Measurements from ENCODE around the gene TRAF3IP1.
"Not testable (repeated sequence)": the region's sequence is repeated elsewhere in the genome, so short reads cannot be mapped to it uniquely, and the experiment has no call there.

TRAF3IP1 gene

DNA sequence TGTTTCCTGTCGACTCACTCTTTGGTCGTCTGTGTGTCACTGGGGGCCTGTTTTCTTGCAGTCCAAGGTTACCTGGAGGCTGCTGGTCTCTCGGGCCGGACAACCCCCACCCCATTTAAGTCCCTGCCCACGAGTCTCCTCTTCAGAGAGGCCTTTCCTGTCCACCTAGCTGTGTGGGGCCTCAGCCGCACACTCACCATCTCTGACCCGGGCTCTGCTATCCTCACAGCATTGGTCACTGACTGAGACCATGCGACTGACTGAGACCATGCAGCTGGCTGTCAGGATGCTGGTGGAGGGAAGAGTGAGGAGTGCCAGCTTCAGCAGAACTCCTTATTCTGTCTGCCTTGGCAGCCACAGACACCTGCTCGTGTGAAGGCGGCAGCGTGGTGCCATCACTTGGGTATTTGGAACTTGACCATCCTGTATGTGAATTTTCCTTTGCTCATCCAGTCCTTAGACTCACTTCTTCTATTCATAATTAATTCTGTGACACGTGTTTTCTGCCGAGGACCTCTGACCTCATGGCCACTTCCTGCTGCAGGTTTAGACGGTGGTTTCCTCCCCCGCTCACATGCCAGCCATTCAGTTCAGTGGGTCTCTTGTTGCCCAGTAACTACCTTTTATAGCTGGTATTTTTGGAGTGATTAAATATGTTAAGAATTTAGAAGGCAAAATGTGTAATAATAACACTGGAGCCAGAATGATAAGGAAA, 58.9 kb downstream of the TRAF3IP1 start:
- DNase-seq (ENCODE audit: low read depth in 2 of 2, low spot score in 1 of 2) = no peak

DNA sequence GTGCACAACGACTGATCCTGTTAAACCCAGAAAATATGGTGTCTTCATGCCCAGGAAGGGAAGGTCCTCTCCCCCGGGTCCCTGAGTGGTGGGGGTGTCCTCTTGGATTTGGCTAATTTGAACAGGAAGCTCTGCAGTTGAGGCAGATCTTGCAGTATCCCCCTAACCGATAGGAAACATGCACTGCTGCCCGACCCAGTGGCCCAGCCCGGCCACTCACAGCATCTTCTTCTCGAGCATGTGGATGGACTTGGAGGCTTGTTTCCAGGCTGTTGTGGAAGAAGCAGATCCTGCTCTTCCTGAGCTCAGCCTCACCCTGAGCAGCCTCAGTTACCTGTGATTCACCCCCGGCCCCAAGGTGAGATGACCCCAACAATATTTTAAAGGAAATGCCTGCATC, 60.0 kb downstream of the TRAF3IP1 start:
- no peak for DNase-seq (ENCODE audit: low read depth in 2 of 2, low spot score in 1 of 2)

DNA sequence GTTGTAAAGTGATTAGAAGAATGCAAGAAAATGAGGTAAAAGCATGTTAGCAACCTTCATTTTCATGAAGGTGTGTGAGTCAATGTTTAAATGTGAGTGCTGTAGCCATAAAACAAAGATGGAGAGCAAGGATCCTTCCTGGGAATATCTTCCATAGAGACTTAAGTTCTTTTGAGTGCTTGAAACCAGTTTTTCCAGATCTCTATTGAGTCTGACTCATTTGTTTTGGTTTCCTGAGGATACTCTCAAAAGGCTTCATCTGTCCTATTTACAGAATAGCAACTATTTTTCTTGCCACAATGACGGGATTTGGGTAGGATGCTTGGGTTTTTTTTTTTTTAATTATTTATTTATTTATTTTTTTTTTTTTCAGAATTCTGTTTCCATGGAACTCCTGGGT, 60.5 kb downstream of the TRAF3IP1 start:
- DNase-seq (ENCODE audit: low read depth in 2 of 2, low spot score in 1 of 2) = no peak

DNA sequence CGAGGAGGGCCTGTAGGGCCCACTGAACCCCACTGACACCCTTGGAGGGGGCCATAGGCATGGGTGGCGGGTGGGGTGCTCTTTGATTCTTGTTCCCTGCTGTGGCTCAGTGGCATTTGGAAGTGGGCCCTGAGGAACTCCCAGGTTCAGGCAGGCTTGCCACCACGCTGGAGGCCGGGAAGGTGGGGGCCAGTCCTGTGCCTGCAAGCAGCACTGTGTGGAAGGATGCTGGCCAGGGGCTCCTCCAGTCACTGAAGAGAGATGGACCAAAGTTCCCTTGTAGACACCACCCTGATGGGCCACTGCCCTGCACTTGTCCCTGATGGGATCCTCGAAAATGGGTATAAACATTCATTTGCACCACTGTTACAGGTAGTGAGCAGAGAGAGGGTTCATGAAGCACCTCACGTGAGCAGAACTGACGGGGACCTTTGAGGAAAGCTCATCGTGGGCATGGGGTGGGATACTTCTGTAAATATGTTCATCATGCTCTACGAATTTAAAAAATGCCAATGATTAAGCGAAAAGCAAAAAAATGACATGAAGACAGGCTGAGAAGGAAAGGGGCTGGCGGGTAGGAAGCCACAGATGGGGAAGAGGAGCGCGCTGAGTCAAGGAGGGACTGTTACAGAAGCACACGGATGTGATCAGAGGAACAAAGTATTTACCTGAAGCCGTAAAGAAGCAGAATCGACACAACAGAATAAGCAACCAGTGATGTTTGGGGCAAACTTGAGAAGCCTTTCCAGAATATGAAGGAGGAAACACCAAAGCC, 61.2 kb downstream of the TRAF3IP1 start:
- no peak for DNase-seq (ENCODE audit: low read depth in 2 of 2, low spot score in 1 of 2)

DNA sequence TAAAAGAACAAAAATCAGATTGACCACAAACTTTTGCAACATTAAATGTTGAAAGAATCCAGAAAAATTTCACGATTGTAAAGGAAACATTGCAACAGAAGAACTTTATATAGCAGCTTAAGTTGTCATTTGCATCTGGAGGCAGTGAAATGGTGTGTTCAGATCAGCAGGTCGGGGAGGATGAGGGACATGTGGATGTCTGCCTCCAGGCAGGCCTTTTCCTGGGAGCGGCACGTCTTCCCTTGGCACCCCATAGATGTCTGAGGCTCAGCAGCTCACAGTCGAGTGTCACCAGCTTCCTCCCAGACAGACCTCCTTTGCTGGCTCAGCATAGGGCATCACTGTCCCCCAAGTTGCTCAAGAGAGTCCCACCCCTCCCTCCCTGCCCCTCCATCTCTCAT, 62.1 kb downstream of the TRAF3IP1 start:
- no peak for DNase-seq (ENCODE audit: low read depth in 2 of 2, low spot score in 1 of 2)

DNA sequence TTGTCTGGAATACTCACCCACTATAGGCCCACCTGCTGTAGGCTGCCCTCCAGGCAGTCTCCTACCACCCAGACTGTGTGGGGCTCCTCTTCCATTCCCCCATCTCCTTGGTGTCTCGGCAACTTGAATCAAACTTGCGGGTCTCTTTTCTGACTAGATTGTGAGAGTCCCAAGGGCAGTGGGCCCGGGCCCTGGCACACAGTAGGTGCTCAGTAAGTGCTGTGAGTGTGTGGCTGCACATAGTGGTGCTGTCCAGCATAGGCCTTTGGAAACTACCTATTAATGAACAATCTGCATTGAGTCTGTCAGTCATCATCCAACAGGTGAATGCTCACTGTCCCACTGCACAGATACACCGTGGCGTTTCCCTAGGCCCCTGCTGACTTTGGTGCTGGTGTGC, 62.8 kb downstream of the TRAF3IP1 start:
- no peak for DNase-seq (ENCODE audit: low read depth in 2 of 2, low spot score in 1 of 2)

DNA sequence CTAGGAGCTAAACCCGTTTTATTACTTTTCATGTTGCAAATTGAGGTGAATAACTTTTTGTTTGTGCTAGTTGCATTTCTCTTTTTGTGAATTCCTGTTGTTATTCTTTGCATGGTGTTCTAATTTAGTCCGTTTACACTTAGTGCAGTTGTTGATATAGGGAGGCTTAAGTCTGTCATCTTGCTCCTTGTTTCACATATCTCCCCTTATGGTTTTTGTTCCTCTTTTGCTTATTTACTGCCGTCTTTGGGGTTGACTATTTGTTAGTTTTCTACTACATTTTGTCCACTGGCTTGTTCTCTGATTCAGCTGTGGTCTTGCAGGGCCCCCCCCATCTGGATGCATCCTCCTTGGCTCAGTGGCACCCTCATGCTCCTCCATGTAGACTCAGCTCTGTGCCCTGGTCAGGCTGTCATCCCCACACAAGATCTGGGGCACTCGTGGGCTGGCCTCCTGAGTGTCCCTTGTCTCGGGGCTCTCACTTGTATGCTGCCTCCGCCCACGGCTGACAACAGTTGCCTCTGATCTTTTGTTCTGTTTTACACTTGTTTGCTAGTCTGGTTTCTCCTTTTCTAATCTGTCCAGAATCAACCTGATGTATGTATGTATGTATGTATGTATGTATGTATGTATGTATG, 63.5 kb downstream of the TRAF3IP1 start:
- no peak for DNase-seq (ENCODE audit: low read depth in 2 of 2, low spot score in 1 of 2)

DNA sequence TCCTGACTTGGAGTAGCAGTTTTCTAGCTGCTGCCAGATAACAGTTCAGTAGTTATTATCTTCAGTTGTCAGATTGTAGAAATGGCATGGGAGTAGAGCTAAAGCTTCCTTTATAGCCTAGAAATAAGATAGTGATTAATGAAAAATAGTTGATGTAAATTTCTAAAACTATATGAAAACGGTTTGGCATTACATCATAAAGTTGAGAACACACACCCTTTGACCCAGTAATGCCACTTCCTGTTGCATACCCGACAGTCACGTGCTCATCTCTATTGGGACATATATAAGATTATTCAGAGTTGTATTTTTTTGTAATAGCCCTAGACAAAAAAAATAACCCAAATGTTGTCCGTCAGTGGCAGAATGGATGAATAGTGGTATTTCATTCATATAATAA, 67.0 kb downstream of the TRAF3IP1 start:
- no peak for DNase-seq (ENCODE audit: low read depth in 2 of 2, low spot score in 1 of 2)

DNA sequence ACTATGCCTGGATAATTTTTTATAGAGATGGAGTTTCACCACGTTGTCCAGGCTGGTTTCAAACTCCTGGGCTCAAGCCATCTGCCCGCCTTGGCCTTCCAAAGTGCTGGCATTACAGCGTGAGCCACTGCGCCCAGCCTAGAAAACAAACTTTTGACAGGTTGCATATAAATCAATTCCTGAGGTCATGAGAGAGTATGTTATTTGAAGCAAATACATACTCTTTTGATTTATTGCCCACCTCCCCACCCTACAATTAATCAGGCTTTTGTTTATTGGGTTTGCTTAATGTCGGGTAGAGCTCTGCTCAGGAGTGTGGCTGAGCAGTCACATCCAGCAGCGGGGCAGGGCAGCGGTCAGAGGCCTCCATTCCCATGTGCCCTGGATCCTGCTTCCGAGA, 68.5 kb downstream of the TRAF3IP1 start:
- no peak for DNase-seq (ENCODE audit: low read depth in 2 of 2, low spot score in 1 of 2)

DNA sequence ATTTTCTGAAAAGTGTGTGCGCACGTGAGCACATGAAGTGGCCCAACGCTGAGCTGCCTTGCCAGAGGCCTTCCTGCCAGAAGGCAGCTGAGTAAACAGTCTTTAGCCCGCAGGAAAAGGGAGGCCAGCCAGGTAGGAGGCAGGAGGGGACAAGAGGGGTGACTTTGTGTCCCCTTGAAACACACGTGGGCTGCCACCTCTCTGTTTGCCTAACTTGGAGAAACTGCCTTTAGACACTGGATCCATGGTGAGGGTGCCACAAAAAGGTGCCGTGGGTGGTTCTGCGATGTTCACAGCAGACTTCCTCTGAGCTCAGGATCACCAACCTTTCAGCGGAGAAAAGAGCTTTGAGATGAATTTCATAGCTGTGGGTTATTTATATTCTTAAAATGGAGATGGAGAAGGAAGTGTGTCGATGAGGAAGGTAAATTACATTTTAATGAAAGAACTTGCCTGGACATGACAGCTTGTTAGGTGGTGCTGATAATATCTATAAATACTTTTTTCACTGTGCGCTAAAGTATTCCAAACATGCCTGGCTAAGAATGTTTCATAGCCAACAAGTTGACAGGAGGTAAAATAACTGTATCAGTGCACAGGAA, 69.8 kb downstream of the TRAF3IP1 start:
- no peak for DNase-seq (ENCODE audit: low read depth in 2 of 2, low spot score in 1 of 2)

DNA sequence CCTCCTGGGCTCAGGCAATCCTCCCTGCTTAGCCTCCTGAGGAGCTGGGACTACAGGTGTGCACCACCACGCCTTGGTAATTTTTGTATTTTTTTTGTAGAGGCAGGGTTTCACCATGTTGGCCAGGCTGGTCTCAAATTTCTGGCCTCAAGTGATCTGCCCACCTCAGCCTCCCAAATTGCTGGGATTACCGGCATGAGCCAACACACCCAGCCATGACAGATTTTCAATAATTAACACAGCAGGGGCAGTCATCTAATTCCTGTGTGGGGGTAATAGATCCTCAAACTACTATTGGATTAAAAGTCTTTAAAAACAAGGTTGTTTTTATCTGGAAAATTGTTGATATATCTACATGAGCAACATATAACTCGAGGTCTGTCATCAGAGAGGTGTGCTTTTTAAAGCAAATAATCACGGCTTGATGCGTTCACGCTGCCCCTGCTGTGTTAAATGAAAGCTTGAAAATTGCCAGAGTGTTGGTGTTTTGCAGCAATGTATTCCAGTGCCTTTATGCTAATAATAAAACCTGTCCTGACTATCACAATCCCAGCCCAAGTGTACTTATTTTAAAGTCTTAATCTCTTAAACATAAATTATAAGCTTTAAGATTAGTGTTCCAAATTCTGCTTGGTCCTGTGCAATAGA, 70.8 kb downstream of the TRAF3IP1 start:
- no peak for DNase-seq (ENCODE audit: low read depth in 2 of 2, low spot score in 1 of 2)

DNA sequence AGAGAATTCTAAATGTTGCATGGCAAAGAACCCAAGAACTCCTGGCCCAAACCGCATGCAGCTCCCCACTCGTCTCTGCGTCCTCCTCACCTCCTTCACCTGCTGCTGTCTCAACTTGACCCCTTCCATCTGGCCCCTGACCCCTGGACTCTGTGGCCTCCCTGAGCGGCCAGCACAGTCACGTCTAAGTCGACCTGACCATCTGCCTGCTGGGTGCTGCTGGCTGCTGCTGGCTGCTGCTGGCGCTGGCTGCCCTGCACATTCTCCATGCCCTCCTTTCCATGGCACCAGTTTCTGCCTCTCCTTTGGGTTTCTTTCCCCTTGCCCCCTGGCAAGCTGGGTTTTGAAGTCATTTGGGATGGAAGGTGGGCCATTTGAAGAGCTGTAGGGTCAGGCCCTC, 76.3 kb downstream of the TRAF3IP1 start:
- DNase-seq (ENCODE audit: low read depth in 2 of 2, low spot score in 1 of 2) = no peak

DNA sequence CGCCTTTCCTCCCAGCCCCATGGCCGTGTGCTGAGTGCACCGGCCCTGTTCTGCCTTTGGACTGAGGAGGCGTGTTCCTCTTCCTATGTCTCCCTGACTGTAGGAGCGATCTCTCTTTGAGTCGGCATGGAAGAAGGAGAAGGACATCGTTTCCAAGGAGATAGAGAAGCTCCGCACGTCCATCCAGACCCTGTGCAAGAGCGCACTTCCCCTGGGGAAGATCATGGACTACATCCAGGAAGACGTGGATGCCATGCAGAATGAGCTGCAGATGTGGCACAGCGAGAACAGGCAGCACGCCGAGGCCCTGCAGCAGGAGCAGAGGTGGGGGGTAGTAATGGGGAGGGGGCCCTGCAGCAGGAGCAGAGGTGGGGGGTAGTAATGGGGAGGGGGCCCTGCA, 77.0 kb downstream of the TRAF3IP1 start:
- no peak for DNase-seq (ENCODE audit: low read depth in 2 of 2, low spot score in 1 of 2)

DNA sequence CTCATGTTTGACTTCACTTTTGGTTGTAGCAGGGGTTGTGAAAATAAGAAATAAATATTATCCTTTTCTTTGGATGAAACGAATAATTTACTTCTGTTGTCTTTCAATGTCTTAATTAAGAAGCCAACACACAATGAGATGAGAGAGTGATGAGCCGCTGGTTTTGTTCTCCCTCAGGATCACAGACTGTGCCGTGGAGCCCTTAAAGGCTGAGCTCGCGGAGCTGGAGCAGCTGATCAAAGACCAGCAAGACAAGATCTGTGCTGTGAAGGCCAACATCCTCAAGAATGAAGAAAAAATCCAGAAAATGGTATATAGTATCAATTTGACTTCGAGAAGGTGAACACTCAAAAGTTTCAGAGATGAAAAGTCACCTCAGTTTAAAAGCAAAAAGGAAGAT, 78.3 kb downstream of the TRAF3IP1 start:
- no peak for DNase-seq (ENCODE audit: low read depth in 2 of 2, low spot score in 1 of 2)

DNA sequence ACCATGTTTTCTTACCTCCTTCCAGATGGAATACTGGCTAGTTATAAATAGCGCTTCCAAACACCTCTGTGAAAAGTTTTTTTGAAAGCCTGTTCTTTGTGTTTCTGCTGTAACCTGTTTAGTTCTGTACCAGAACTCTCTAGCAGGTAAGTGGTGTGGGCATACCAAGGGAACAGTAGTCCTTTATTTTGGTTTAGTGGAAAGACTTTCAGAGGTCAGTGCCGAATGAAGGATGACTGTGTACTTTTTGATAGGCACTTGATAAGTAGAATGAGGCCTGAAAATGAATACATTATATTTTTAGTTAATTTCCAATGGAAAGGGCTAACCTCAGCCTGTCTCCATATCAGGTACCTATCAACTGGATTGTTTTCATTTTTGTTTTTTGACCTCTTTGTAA, 78.8 kb downstream of the TRAF3IP1 start:
- no peak for DNase-seq (ENCODE audit: low read depth in 2 of 2, low spot score in 1 of 2)

DNA sequence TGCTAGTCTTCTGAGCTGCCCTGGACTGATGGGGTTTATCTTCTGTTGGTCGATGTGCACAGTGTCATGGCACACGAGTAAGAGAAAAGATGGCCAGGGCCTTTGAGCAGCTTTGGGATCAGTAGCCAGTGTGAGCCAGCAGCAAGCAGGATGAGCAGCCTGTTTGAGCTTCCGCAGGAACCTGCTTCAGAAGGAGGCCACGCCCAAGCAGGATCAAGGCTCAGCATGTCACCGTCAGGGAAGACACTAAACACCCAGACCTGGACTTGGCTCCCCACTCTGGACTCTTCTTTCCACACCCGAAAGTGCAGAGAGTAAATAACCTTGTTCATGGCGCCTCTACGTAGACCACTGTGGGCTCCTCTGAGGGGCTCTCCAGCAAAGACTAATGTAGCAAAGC, 81.2 kb downstream of the TRAF3IP1 start:
- DNase-seq (ENCODE audit: low read depth in 2 of 2, low spot score in 1 of 2) = no peak

DNA sequence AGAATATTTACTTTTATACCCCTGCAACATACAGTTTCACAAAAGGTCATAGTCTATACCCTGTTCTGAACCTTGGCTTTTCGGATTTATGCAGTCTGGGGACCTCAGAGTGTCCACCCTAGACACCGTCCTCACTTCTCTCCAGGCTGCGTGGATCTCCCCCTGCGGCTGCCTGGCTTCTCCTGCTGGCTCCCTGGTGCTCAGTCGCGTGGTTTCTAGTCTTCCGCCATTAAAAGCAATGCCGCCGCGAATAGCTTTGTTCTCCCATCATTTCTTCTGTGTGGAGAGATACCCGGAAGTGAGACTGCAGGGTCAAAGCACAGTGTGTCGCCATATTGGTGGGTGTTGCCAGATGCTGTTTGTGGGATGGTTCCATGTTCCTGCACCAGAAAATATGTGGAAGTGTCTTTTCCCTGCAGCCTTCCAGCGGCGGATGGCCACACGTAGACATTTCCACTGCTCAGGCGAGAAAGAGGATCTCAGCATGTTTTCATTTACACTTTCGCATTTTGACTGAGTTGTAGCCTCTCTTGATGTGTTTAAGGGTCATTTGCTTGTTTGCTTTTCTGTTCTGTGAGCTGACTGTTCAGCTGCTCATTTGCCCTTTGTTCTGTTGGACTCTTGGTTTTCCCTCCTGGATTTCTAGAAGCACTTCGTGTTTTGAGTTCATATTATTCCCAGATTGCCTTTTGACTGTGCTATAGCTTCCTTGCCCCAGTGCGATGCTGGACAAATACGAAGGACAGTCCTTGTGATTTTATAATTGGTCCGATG, 83.5 kb downstream of the TRAF3IP1 start:
- no peak for DNase-seq (ENCODE audit: low read depth in 2 of 2, low spot score in 1 of 2)

DNA sequence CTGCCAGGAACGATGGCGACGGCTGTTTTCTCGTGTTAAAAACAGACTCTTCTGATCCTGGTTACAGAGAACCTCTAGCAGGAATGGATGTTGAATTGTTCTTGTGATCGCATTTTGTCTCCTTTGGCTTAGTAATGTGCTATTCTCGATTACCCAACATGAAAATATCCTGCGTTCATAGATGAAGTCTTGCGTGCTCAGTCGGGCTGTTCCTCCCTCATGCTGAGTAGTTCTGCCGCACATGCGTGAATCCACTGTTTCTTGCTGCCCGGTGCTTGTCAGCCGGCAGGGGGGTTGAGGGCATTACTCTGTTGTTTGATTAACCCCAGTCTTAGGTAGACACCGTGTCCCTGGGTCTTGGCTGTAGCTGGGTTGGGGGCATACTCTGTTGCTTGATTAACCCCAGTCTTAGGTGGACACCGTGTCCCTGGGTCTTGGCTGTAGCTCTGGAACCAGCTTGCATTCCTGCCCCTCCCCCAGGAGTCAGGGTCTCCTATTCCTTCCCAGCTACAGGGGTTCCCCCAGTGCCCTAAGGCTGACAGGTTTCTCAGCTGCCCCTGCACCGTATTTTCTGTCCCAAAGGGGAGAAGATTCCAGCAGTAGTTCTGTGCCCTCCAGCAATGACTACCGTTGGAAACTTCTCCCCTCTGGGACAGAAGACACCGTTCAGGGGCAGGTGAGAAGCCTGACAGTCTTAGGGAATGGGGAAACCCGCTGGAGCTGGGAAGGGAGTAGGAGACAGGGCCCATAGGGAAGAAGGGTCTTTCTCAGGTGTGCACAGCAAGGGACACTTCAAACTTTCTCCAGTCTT, 84.3 kb downstream of the TRAF3IP1 start:
- DNase-seq (ENCODE audit: low read depth in 2 of 2, low spot score in 1 of 2) = no peak

DNA sequence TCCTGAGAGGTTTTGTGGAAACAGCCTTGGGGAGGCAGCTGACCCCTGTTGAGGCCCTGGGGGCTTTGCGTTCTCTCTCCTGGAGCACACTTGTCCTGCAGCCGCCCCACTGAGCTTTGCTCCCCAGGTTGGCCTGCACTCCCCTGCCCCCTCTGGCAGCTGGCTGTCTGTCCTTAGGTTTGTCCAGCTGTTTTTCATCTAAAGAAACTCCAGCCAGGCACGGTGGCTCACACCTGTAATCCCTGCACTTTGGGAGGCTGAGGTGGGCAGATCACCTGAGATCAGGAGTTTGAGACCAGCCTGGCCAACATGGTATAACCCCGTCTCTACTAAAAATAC, 84.9 kb downstream of the TRAF3IP1 start:
- DNase-seq (ENCODE audit: low read depth in 2 of 2, low spot score in 1 of 2) = not testable (repeated sequence)

Measured in stimulated activated CD8-positive, alpha-beta memory T cell treated with anti-CD3 and anti-CD28 coated beads, Interleukin-4, amount 100 ng/mL, for 1 hour (primary cell).